Right cardiac atrium (tissue), 5 donors: Measurements from ENCODE around the gene ATXN1. TPM values are rescaled to one million over a fixed set of nuclear protein-coding genes. Genes with fewer than 3 reads are reported as not detected.

Source experiments
- ATAC-seq, 2 donors: fragments of 200-7000 bp; cut with Tn5 transposase; one replicate each; pipeline versions ENCODE4 v1.8.0 to v1.9.1; 2020; ENCODE audit warnings: moderate library complexity in 2 of 2, mild to moderate bottlenecking in 1 of 2
- DNase-seq, 3 donors: peaks; one replicate each; pipeline ENCODE4 v3.0.0-alpha.2; 2020
- H3K27ac ChIP-seq: one replicate; pipeline ENCODE4 v1.5.1; 2013; ENCODE audit warnings: mild to moderate bottlenecking, low read length, control low read depth, moderate library complexity
- H3K27me3 ChIP-seq: one replicate; pipeline ENCODE4 v1.6.1; 2013; ENCODE audit not compliant: control insufficient read depth, insufficient read depth
- H3K4me1 ChIP-seq: one replicate; pipeline ENCODE4 v1.6.1; 2013; ENCODE audit warnings: low read length; ENCODE audit not compliant: control insufficient read depth, insufficient read depth
- H3K4me3 ChIP-seq: one replicate; pipeline ENCODE4 v1.5.1; 2013; ENCODE audit warnings: low read length, control low read depth
- H3K9me3 ChIP-seq: one replicate; pipeline ENCODE4 v1.6.1; 2013; ENCODE audit warnings: low read length; ENCODE audit not compliant: control insufficient read depth
- WGBS: extraction: QIAGEN DNeasy Blood & Tissue Kit; methylation state at CpG from one replicate; pipeline ENCODE4 v1.1.7; 2013; 5-methylcytosine and 5-hydroxymethylcytosine counted together
- intact Hi-C, 4 donors: fragments of 100-400 bp; cut with DNase I; formaldehyde crosslinking; loops; one replicate each; pipeline versions ENCODE4 v1.11.0 to v1.14.0; 2022 to 2023
- polyA plus RNA-seq: library from polyadenylated mRNA; stranded (reverse); fragments of 200-250 nt; gene quantifications from one replicate; pipeline ENCODE4 v1.2.3, GENCODE V29; 2013
- total RNA-seq, 4 donors: library from RNA; stranded (reverse); fragmentation: NEBNext Ultra II Directional; extraction: Animal tissue kit (Norgen Biotek cat#: 25700); gene quantifications; one replicate each; pipeline ENCODE4 v1.2.1, GENCODE V29; 2021
- donor health status: healthy with polysubstance abuse.
- donor health status: DM: no; HTN: yes; CAD: no.
- donor health status: DM: no; HTN: no; CAD: no.
- donor health status: DM: no; HTN: yes; CAD: no; lungs with severe emphysema.
- donor health status: DM: yes; HTN: yes; CAD: no.

The ATXN1 gene
- total and polyA plus RNA-seq, 5 donors: 11.8 to 50.7 (median 47.6) TPM

DNA sequence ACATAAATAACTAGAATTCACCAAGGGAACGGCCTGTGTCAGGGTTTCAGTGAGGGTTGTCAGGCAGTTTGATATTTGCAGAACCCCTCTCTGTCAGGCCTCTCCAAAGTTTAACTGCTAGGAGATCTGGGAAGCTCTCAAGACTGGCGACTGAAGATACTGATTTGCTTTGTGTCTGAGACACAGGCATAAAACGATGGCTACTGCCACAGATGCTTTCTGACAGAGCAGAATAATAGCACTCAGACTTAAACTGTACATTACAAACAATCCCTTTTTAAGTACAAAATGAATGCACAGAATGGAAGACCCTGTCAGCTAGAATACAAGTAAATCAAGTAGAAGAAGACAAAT lies 7.2 kb upstream of the ATXN1 start:
- DNase-seq: no peak
- Histone ChIP-seq H3K27me3 (no peaks in the 10 kb centered on the region), H3K27ac (peak overlapping the region; percentile 66), H3K4me1 (no peaks in the 10 kb centered on the region), H3K4me3 (no peak overlapping the region), H3K9me3 (no peaks in the 10 kb centered on the region)
- ATAC-seq: no peak
- 53% methylated on average over 3 of the region's 3 CpGs for WGBS
- intact Hi-C loops: loop anchor here (5.0 to 10.0 kb wide), 4 partner anchors 194 to 354 kb away; no protein-coding TSS in a partner anchor

DNA sequence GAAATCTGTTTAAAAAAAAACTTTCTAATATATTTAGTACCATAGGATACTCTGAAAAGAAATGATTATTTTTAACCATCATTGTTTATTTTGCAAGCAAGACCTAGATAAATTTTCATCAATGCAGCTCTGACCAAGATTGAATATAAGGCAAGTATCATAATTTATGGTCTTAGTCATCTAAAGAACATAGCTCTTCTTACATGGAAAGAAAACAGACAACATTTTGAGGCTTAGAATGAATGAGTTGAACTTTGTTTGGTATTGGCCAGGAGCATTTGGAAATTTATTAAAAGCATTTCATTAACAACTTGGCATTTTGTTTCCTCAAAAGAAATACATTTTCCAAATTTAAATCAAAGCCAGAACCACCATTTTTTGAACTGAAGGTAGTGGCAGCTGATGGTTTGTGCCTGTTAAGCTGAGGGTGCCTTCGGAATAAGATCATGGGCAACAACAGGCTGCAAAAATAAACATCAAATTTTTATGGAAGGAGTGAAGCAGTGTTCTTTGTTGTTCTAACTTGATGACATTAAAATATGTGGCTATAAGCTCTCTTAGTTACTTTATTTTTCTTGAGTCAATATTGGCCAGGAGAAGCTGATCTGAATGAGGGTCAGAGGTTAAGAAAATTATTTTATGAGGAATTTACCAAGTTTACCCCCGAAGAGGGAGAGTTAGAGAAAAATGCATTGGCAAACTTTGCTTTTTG lies 6.7 kb upstream of the ATXN1 start:
- no peaks in the 10 kb centered on the region for H3K9me3 ChIP-seq
- H3K4me3 ChIP-seq: no peak overlapping the region
- intact Hi-C loops: loop anchor here (5.0 to 10.0 kb wide), 4 partner anchors 194 to 353 kb away; no protein-coding TSS in a partner anchor
- WGBS: 71% methylated on average over 2 of the region's 2 CpGs
- no peaks in the 10 kb centered on the region for H3K27me3 ChIP-seq
- DNase-seq (no peak), ATAC-seq (no peak)
- no peaks in the 10 kb centered on the region for H3K4me1 ChIP-seq
- H3K27ac ChIP-seq: peak overlapping the region; percentile 66

DNA sequence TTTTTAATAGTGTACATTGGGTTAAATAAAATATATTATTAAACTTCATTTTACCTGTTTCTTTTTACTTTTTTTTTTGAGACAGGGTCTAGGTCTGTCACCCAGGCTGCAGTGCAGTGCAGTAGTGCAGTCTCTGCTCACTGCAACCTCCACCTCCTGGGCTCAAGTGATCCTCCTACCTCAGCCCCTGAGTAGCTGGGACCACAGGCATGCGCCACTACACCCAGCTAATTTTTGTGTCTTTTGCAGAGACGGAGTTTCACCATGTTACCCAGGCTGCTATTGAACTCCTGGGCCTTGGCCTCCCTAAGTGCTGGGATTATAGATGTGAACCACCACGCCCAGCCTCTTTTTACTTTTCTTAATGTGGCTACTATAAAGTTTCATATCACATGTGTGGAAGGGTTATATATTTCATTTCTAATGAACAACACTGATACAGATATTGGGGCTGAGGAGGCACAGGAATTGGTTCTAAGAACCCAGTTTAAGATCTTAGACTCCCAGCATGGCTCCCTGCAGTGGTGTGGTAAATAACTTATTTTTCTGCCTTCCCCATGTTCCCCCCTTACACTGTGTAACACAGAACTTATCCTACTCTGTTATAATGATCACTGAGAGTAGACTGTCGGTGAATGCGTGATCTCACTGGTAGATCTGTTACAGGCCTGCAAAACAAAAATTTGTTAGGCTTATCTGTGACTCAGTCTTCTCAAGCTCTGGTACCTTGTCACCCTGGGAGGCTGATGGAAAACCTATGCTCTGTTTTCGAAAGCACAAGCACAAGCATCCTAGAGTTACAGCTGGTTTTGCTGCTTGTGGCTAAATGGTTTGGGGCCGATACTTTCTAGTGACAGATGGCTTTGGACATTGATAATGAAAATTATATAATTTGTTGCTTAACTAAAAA lies 5.8 kb upstream of the ATXN1 start:
- Histone ChIP-seq H3K27ac (no peak overlapping the region), H3K27me3 (no peaks in the 10 kb centered on the region), H3K9me3 (no peaks in the 10 kb centered on the region), H3K4me3 (no peak overlapping the region), H3K4me1 (no peaks in the 10 kb centered on the region)
- DNase-seq (no peak), ATAC-seq (no peak)
- 97% methylated on average over 7 of the region's 7 CpGs for WGBS
- intact Hi-C loops: loop anchor here (5.0 to 10.0 kb wide), 4 partner anchors 195 to 352 kb away; no protein-coding TSS in a partner anchor

DNA sequence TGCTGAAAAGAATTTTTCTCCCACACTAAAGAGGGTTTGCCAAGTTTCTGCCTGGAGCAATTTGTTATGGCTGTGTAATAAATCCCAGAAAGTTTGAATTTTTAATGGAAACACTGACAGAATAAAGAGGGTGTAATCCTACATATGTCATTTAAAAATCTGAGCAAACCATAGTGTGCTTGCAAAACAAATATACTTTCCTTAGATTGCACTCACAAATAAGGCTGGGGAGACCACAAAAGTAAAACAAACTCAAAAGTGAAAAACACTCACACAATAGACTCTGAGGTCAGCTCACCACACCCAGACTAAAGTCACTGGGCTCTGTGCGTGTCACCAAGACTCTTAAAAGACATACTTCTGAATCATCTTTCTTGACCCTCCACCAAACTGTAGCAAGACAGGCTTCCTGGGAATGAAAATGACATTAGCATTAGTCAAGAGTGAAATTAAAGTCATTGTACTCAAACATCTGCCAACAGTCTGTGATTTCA lies 4.8 kb upstream of the ATXN1 start:
- no peak for DNase-seq
- WGBS: 52% methylated on average over 1 of the region's 1 CpG
- no peak for ATAC-seq
- Histone ChIP-seq H3K27me3 (no peaks in the 10 kb centered on the region), H3K27ac (no peak overlapping the region), H3K4me1 (no peaks in the 10 kb centered on the region), H3K9me3 (no peaks in the 10 kb centered on the region), H3K4me3 (no peak overlapping the region)
- intact Hi-C loops: loop anchor here (5.0 to 10.0 kb wide), 4 partner anchors 196 to 351 kb away; no protein-coding TSS in a partner anchor

DNA sequence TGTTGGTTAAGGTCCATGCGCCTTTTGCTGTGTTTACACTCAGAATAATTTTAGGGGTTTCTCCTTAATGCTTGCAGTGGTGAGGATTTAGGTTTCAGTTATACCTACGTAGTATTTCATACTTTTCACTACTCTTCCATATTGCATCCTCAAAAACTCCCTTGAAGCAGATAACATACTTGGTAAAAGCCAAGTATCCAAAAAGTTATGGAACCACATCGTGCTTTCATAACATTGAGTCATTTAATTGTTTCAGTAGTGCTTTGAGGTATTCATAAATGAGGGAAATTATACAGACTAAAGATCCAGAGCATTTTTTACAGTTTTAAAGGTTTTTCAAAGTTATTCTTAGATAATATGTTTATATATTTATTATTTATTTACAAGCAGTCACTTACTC lies 4.0 kb upstream of the ATXN1 start:
- H3K4me1 ChIP-seq: no peaks in the 10 kb centered on the region
- no peak overlapping the region for H3K4me3 ChIP-seq
- DNase-seq (no peak), ATAC-seq (no peak)
- H3K9me3 ChIP-seq: no peaks in the 10 kb centered on the region
- intact Hi-C loops: loop anchor here (5.0 to 10.0 kb wide), 4 partner anchors 197 to 350 kb away; no protein-coding TSS in a partner anchor
- H3K27ac ChIP-seq: no peak overlapping the region
- H3K27me3 ChIP-seq: no peaks in the 10 kb centered on the region
- 95% methylated on average over 3 of the region's 3 CpGs for WGBS

DNA sequence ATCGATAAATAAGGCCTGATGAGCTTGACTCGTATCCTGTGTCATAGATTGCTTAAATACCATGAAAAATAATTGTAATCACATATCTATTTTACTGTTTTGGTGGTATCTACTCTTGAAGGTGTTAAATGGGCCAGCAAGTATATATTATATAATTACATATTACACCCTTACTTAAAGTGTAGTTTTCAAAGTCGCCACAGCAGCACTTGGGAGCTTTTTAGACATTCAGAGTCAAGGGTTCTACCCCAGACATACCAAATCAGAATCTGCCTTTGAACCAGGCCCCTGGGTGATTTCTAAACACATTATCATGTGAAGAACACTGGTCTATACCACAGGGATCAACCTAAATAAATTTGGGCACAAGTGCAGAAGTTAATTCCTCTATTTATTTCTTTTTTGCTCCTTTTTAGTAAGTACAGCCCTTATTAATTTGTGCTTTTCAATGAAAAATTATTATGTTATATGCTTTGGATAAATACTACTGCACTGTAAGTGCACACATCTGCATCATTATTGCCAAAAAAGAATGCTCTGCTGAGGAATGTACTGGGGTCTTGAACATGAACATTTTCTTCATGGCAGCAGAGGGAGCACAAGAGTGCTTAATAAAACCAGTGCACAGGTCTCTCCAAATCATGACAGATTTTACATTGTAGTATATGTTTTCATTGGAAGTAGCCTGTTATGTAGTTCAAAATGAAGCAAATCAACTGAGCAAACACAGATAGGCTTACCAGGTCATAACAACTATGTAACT lies 3.1 kb upstream of the ATXN1 start:
- 73% methylated on average over 3 of the region's 3 CpGs for WGBS
- ATAC-seq (no peak), DNase-seq (no peak)
- no peak overlapping the region for H3K27ac ChIP-seq
- H3K27me3 ChIP-seq: no peaks in the 10 kb centered on the region
- H3K4me1 ChIP-seq: no peaks in the 10 kb centered on the region
- H3K9me3 ChIP-seq: no peaks in the 10 kb centered on the region
- intact Hi-C loops: loop anchor here (5.0 to 10.0 kb wide), 5 partner anchors 250 to 432 kb away; no protein-coding TSS in a partner anchor
- H3K4me3 ChIP-seq: no peak overlapping the region

- intact Hi-C loops: loop anchor here (5.0 to 10.0 kb wide), 5 partner anchors 248 to 431 kb away; no protein-coding TSS in a partner anchor
- ATAC-seq: peak in 1 of 2 donors; percentile 11
- Histone ChIP-seq H3K4me3 (peak overlapping the region; percentile 65), H3K27ac (peak overlapping the region; percentile 76), H3K9me3 (no peaks in the 10 kb centered on the region), H3K27me3 (no peaks in the 10 kb centered on the region), H3K4me1 (no peaks in the 10 kb centered on the region)
- peak; percentile 46 to 77 (median 75) for DNase-seq
- WGBS: 1% methylated on average over 32 of the region's 32 CpGs
Measured at GRCh38 chr6:16762550-16763477, 1.6 kb upstream of the ATXN1 start.

DNA sequence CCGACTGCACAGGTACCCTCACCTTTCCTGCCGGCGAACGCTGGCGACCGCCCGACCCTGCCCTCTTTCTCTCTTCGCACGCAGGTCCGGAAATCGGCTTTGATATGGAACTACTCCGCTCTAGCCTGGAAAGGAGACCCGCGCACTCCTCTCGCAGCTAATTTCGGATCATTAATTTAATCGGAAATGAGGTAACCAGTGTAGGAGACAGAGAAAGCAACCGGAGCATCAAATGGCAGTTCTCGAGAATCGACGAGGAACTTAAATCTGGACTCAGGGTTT lies 949 bp upstream of the ATXN1 start:
- Histone ChIP-seq H3K27me3 (no peaks in the 10 kb centered on the region), H3K27ac (peak overlapping the region; percentile 76), H3K9me3 (no peaks in the 10 kb centered on the region), H3K4me1 (no peaks in the 10 kb centered on the region), H3K4me3 (peak overlapping the region; percentile 65)
- intact Hi-C loops: loop anchor here (5.0 to 10.0 kb wide), 5 partner anchors 247 to 430 kb away; no protein-coding TSS in a partner anchor
- under 1% methylated on average over 21 of the region's 21 CpGs for WGBS
- ATAC-seq (no peak), DNase-seq (no peak)

DNA sequence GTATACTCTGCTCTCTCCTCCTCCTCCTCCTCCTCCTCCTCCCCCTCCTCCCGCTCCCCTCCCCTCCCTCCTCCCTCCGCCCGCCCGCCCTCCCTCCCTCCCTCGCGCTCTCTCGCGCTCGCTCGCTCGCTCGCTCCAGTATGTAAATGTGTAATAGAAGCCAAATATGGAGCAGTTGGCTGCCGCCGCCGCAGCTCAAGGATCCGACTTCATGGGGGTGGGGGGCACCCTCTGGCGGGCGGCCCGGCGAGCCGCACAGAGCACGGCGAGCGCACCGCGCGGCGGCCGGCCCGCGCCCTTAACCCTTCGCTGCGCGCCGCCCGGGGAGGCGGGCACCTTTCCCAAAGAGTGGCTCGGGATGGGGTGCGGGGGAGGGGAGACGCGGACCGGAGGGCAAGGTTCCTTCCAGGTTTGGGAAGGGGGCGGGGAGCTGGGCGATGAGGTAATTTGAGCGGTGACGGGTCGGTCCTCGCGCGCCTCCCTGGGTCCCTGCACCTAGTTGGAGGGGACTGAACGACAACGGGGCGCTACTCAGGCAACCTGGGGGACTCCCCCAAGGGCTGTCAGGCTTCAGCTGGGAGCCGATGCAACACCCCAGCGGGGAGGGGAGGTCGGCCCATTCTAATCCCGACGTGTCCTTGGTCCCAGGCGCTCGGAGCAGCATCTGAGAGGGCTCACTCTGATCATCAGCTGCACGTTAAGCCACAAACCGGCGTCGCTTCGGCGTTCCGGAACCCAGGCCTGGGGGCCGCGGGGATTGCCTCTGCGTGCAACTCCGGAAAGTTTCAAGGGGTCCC lies 409 bp upstream of the ATXN1 start:
- Histone ChIP-seq H3K27me3 (no peaks in the 10 kb centered on the region), H3K27ac (peak overlapping the region; percentile 97), H3K9me3 (no peaks in the 10 kb centered on the region), H3K4me1 (no peaks in the 10 kb centered on the region), H3K4me3 (peak overlapping the region; percentile 65)
- under 1% methylated on average over 70 of the region's 71 CpGs for WGBS
- ATAC-seq (peak; percentile 52 to 55), DNase-seq (peak; percentile 85 to 95 (median 93))
- intact Hi-C loops: loop anchor here (5.0 to 10.0 kb wide), 5 partner anchors 247 to 429 kb away; no protein-coding TSS in a partner anchor
